ENCODE measurements around the gene HES2. TPM values are rescaled to one million over a fixed set of nuclear protein-coding genes. Genes with fewer than 3 reads are reported as not detected.
"Not testable (repeated sequence)": the region's sequence is repeated elsewhere in the genome, so short reads cannot be mapped to it uniquely, and the experiment has no call there.

HES2 gene
- total RNA-seq, 4 donors from 2014 or later = 15.4 to 47.7 (median 35.8) TPM

- 69 to 81% methylated on average over 3 of the region's 3 CpGs for whole genome bisulfite sequencing, 2 donors
- no peak for DNase-seq (ENCODE audit: low spot score in 2 of 2)
- TF ChIP-seq POLR2A (IDR thresholded peaks at IDR 0.05) = no peak
- TF ChIP-seq, protein P1, sequence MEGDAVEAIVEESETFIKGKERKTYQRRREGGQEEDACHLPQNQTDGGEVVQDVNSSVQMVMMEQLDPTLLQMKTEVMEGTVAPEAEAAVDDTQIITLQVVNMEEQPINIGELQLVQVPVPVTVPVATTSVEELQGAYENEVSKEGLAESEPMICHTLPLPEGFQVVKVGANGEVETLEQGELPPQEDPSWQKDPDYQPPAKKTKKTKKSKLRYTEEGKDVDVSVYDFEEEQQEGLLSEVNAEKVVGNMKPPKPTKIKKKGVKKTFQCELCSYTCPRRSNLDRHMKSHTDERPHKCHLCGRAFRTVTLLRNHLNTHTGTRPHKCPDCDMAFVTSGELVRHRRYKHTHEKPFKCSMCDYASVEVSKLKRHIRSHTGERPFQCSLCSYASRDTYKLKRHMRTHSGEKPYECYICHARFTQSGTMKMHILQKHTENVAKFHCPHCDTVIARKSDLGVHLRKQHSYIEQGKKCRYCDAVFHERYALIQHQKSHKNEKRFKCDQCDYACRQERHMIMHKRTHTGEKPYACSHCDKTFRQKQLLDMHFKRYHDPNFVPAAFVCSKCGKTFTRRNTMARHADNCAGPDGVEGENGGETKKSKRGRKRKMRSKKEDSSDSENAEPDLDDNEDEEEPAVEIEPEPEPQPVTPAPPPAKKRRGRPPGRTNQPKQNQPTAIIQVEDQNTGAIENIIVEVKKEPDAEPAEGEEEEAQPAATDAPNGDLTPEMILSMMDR (IDR thresholded peaks at IDR 0.05) = no peak
- H3K4me3 ChIP-seq (ENCODE audit: low read depth, poor library complexity, severe bottlenecking) = no peak overlapping the region
- intact Hi-C loops (cut with DNase I; ENCODE audit: low total_unique reads) = no loop called here
Measured at GRCh38 chr1:6435547-6435946, 15.8 kb upstream of the HES2 start.

- TF ChIP-seq POLR2A (IDR thresholded peaks at IDR 0.05) = no peak
- TF ChIP-seq, protein P1 (IDR thresholded peaks at IDR 0.05) = no peak
- no peak overlapping the region for H3K4me3 ChIP-seq (ENCODE audit: low read depth, poor library complexity, severe bottlenecking)
- 86 to 88% methylated on average over 13 to 15 of the region's 15 CpGs for WGBS, 2 donors
- no peak for DNase-seq (ENCODE audit: low spot score in 2 of 2)
- intact Hi-C loops (cut with DNase I; ENCODE audit: low total_unique reads) = no loop called here
Measured at GRCh38 chr1:6435129-6435528, 15.4 kb upstream of the HES2 start.

- intact Hi-C loops (cut with DNase I; ENCODE audit: low total_unique reads) = no loop called here
- no peak for DNase-seq (ENCODE audit: low spot score in 2 of 2)
- H3K4me3 ChIP-seq (ENCODE audit: low read depth, poor library complexity, severe bottlenecking) = no peak overlapping the region
- WGBS, 2 donors = 83 to 87% methylated on average over 5 of the region's 5 CpGs
- TF ChIP-seq, protein P1 (IDR thresholded peaks at IDR 0.05) = no peak
- no peak for TF ChIP-seq POLR2A (IDR thresholded peaks at IDR 0.05)
Measured at GRCh38 chr1:6434186-6434585, 14.5 kb upstream of the HES2 start.

DNA sequence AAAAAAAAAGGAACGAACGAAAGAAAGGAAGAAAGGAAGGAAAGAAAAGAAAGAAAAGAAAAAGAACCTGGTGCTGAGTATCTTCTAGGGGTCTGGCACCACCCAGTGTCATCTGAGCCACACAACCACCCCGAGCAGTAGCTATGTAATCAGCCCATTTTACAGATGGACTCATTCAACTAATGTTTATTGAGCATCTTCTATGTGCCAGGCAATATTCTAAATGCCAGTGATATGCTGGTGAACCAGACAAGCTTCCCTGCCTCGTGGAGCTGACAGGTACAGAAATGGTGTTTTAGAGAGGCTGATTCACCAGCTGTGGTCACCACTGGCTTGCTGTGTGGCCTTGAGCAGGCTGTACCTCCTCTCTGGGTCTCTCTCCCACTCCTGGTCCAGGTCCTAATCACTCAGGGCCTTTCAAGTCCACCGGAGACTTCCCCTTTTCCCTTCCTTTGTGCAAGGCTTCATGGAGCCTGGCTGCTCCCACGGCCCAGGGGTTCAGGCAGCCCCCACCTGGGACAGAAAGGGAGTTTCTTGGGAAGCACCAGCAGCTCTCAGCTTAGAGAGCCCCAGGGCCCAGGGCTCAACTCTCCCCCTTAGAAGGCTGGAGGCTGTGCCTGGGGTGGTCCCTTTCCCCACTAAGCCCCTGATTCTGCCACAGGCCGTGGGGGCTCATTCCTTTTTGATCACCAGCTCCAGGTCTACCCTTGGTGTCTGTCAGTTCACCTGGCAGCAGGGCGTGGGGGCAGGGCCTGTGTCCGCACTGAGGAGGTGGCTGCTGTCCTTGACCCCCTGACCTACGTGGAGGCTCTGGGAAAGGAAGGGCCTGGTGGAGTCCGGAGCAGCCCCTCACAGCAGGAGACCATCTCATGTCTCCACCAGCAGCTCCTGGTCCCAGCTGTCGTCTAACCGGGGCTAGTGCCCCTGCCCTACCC, 12.2 kb upstream of the HES2 start:
- H3K4me3 ChIP-seq (ENCODE audit: low read depth, poor library complexity, severe bottlenecking); DNase-seq (ENCODE audit: low spot score in 2 of 2); intact Hi-C loops (cut with DNase I; ENCODE audit: low total_unique reads): not testable (repeated sequence)
- WGBS, 2 donors = 79 to 81% methylated on average over 11 to 13 of the region's 13 CpGs

DNA sequence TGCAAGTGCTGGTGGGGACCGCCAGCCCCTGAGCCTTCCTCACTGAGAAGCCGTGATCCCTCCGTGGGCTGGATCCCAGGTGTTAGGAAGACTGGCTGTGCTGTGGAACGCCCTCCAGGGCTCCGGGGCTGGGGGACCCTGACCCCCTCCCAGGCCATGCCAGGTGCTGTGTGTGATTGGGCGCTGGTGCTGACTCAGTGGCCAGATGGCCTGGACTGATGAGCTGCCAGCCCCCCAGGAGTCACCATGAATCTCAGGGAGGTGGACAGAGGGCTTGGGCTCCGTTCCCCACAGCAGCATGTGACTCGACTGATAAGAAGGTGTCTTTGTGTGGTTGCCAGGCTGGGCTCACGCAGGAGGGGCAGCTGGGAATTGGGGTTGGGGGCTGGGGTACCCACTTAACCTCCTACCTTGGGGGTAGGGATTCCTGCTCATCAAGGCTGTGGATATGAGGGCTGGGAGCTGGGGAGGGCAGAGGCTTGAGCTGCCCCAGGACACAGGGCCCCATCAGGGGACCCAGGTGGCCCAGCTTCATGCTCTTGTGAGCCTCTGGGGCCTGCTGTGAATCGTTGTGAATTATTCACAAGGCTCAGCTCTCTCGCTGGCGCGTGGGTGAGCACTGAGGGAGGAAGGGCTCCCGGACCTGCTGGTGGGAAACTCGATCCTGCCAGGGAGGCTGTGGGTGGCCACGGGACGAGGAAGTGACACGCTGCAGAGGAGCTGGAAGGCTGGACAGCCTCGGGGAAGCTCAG, 10.1 kb upstream of the HES2 start:
- intact Hi-C loops (cut with DNase I; ENCODE audit: low total_unique reads); H3K4me3 ChIP-seq (ENCODE audit: low read depth, poor library complexity, severe bottlenecking); DNase-seq (ENCODE audit: low spot score in 2 of 2): not testable (repeated sequence)
- 49 to 53% methylated on average over 15 to 18 of the region's 19 CpGs for WGBS, 2 donors

GRCh38 chr1:6428453-6428852, 8.7 kb upstream of the HES2 start:
- WGBS, 2 donors = 80 to 91% methylated on average over 1 to 4 of the region's 6 CpGs
- H3K4me3 ChIP-seq (ENCODE audit: low read depth, poor library complexity, severe bottlenecking); intact Hi-C loops (cut with DNase I; ENCODE audit: low total_unique reads); DNase-seq (ENCODE audit: low spot score in 2 of 2): not testable (repeated sequence)

All from lower leg skin (tissue), 4 donors.